ENCODE data around the gene IQCF6.
"Not testable (repeated sequence)": the region's sequence is repeated elsewhere in the genome, so short reads cannot be mapped to it uniquely, and the experiment has no call there.

The IQCF6 gene

DNA sequence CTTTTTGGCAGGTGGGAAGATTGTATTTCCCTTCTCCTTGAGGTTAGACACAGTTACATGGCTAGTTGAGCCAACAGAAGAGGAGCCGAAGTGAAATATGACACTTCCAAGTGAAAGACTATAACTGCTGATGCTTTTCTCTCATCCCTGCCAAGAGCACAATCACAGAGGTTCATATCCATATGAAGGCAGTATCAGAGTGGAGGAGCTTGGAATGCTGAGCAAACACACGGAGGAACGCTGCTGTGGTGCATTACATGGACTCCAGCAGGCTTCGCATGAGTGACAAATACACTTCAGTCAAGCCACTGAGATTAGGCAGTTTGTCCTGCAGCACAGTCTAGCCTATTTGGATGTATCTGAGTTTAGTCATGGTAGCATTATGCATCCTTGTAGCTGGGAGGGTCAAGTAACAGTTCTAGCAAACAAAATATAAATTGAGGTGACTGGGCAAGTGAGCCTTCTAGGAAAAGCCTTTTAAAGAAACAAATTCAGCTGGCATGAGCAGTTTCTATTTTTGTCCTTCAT is 5.4 kb downstream of the IQCF6 start:
- DNase-seq (ENCODE audit: low spot score), result no peak

DNA sequence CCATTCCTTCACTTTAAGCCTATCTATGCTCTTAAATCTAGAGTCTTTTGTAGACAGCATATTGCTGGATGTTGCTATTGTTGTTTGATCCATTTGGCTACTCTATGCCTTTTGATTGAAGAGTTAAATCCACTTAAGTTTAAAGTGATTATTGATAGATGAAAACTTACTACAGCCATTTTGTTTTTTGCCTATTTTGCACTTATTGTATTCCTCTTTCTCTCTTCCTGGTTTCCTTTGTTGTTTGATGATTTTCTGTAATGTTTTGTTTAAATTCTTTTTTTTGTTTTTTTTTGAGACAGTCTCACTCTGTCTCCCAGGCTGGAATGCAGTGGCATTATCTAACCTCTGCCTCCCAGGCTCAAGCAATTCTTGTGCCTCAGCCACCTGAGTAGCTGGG is 19.8 kb downstream of the IQCF6 start:
- DNase-seq (ENCODE audit: low spot score), result no peak

DNA sequence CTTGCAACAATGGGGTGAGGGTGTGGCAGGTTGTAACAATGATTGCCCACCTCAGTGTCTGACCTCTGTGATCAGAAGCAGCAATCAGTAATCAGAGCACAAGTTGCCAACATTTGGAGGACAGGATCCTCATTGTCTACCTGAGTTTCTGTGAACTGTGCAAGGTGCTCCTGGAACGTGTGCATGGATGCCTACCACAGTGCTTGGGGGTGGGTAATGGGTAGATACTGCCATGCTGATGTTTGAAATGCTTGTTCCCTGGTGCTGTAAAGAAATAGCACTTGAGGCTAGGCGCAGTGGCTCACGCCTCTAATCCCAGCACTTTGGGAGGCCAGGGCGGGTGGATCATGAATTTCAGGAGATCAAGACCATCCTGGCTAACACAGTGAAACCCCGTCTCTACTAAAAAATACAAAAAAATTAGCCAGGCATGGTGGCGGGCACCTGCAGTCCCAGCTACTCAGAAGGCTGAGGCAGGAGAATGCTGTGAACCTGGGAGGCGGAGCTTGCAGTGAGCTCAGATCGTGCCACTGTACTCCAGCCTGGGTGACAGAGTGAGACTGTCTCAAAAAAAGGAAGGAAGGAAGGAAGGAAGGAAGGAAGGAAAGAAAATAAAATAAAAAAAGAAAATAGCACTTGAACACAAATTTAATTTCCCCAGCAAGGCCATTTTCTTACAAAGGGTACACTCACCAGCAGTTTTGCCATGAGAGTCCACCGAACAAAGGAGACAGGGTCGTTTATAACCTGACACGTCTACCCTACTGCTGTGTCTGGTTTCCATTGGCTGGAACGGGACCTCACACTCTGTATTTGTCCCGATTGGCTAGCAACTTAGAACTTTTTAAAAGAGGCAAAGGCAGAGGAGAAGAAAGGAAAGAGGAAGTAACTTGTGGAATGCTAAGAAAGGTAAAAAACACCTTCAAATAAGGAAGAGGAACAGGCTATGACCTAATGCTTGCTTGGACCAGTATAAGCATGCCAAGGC is 25.0 kb downstream of the IQCF6 start:
- DNase-seq (ENCODE audit: low spot score), result not testable (repeated sequence)

DNA sequence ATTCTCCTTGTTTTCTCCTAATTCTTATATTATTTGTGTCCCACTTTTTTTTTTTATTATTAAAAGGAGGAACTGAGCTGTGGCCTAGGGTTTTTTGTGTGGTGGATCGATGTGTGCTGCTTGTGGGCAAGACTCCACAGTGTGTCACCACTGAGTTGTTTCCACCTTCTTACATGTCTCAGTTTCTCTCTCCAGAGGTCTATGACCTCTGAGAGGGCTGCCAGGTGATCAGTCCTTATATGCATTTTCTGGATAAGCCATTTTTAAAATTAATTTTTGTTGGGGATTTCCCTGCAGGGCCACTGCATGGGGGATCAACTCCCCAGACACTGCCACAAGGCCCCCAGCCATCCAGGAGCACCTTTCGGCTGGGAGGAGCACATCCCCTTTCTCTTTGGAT is 27.8 kb downstream of the IQCF6 start:
- DNase-seq (ENCODE audit: low spot score), result no peak

DNA sequence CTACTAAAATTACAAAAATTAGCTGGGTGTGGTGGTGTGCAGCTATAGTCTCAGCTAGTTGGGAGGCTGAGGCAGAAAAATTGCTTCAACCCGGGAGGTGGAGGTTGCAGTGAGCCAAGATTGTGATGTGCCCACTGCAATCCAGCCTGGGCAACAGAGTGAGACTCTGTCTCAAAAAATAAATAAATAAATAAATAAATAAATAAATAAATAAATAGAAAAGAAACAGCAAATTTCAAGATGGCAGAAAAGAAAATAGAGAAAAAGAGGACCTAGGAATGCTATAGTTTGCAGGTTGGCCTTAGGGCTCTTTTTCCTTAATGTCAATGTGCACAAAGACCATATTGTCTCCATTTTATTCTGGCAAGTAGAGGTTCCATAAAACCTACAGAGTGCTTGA is 28.2 kb downstream of the IQCF6 start:
- DNase-seq (ENCODE audit: low spot score), result no peak

DNA sequence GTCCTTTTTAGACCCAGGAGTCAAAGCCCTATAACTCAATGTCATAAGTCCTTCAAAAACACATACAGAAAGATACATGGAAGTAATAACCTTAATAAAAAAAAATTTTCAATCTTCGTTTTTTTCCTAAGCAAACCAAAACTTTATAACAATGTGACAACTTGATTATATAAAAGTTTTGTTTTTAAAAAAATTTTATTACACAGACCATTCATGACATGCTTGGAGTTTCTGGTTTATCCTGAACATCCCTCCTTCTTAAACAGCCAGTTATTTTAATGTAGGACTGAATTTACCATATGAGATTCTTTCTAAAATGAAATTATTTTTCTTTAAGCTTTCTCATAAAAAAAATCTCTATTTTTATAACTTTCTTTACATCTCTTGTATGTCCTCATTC is 30.7 kb downstream of the IQCF6 start:
- no peak for DNase-seq (ENCODE audit: low spot score)

DNA sequence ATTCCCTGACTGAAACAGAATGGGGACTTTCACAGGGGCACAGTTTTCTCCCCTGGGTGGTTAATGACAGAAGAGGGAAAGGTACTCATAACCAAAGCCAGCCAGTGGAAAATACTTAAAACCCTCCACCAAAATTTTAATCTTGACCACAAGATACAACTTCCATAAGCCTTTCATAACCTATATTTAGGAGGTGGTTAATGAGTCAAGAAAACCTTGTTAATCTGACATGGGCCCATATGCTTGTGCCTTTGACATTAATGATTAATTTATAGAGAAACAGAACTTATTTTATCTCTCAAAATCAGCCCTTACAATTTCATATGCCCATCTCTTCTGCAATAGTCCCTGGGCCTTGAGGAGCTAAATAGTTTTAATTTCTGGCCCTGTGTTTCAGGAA is 31.2 kb downstream of the IQCF6 start:
- DNase-seq (ENCODE audit: low spot score), result no peak

DNA sequence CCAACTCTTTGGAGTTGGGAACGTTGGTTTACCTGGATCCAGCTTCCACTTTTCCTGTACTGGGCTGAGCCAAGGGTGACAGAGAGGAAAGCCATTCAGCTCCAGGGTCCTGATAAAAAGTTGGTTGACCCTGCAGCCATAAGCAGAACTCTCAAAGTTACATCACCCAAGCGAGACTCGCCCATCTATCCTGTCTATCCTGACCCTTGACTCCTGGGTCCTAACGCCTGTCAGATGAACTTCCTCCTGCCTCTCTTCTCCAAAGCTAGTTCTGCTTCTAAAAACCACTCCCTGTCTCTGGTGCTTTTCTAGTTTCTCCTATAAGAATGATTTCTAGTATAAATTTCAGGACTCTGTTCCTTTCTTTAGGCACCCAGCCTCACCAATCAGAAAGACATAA is 36.1 kb downstream of the IQCF6 start:
- not testable (repeated sequence) for DNase-seq (ENCODE audit: low spot score)

DNA sequence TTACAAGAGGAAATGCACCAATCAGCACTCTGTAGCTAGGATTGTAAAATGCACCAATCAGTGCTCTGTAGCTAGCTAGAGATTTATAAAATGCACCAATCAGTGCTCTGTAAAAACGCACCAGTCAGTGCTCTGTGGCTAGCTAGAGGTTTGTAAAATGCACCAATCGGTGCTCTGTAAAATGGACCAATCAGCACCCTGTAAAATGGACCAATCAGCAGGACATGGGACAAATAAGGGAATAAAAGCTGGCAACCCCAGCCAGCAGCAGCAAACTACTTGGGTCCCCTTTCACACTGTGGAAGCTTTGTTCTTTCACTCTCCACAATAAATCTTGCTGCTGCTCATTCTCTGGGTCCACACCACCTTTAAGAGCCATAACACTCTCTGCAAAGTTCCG is 36.7 kb downstream of the IQCF6 start:
- not testable (repeated sequence) for DNase-seq (ENCODE audit: low spot score)

DNA sequence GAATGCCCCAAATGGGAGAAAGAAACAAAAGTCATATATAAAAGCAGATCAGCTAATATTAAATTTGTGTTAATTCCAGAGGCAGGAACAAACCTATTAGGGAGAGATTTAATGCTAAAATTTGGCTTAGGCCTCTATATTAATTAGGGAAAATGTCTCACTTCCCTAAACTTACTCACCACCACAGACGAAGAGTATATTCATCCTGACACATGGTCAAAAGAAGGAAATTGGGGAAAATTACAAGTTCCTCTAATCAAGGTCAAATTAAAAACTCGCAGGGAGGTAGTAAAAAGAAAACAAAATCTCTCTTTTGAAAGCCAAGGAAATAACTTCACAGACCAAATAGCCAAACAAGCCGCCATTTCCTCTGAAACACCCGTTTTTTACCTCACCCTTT is 39.9 kb downstream of the IQCF6 start:
- no peak for DNase-seq (ENCODE audit: low spot score)

DNA sequence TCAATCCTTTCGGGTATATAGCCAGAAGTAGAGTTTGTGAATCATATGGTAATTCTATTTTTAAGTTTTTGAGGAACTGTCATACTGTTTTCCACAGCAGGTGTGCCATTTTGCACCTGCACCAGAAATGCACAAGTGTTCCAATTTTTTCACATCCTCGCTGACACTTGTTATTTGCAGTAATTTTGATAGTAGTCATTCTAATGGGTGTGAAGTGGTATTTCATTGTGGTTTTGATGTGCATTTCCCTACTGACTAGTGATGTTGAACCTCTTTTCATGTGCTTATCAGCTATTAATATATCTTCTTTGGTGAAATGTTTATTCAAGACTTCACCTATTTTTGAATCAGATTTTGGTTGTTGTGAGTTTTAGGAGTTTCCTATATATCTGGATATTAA is 43.1 kb downstream of the IQCF6 start:
- no peak for DNase-seq (ENCODE audit: low spot score)

DNA sequence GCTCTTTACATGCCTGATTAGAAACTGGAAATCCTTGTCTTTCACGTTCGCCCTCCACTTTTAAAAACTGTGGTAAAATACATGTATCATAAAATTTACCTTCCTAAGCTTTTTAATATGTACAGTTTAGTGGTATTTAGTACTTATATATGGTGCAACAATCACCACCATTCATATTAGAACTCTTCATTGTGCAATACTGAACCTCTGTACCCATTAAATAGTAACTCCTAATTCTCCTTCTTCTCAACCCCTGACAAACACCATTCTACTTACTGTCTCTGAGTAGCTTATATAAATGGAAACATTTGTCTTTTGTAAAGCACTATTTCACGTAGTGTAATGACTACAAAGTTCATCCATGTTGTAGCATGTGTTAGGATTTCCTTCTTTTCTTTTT is 44.0 kb downstream of the IQCF6 start:
- no peak for DNase-seq (ENCODE audit: low spot score)

DNA sequence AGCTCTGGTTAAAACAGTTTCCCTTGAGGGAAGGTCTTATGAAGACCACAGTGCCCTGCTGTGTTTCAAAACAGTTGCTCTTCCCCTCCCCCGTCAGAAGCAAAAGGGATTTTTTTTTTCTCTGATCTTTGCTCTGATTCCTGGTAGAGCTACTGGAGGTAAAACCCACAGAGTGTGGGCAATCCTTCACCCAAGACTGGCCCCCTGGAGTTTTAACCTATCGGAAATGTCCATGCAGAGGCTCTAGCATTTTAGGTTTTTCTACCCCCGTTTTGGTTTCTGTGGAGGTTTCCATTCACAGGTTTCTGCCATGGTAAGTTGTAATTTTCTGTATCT is 44.5 kb downstream of the IQCF6 start:
- no peak for DNase-seq (ENCODE audit: low spot score)

DNA sequence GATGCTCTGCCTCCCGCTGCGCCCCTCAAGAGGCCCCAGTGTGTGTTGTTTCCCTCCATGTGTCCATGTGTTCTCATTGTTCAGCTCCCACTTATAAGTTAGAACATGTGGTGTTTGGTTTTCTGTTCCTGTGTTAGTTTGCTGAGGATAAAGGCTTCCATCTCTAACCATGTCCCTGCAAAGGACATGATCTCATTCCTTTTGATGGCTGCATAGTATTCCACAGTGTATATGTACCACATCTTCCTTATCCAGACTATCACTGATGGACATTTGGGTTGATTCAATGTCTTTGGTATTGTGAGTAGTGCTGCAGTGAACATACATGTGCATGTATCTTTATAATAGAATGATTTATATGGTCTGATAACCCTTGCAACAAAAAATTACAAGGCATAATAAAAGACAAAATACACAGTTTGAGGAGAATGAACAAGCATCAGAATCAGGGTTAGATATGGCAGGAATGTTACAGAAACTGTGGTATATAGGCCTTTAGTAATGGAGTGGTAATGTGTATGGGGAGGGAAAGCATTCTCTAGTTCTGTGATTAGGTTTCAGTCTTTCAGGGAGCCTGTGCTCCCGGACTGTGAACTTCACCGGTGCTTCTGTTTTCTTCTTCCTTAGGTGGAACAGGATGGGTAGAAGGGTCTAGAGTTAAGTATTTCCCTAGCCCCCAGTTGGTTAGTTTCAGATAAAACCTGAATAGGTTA is 45.0 kb downstream of the IQCF6 start:
- no peak for DNase-seq (ENCODE audit: low spot score)

DNA sequence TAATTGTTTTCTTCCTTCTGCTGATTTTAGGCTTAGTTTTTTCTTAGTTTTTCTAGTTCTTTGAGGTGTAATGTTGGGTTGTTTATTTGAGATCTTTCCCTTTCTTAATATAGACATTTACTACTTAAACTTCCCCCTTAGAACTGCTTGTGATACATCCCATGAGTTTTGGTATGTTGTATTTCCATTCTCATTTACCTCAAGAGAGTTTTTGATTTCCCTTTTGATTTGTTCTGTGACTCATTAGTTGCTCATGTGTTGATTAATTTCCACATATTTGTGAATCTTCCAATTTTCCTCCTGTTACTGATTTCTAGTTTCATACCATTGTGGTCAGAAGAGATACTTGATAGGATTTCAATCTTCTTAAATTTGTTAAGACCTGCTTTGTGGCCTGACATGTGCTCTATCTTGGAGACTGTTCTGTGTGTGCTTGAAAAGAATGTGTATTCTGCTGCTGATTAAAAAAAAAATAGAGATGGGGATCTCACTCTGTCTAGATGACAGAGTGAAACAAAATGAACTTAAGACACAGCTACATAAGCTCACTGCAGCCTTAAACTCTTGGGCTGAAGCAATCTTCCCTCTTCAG is 49.9 kb downstream of the IQCF6 start:
- DNase-seq (ENCODE audit: low spot score), result no peak

Measured in SK-N-DZ (cell line).